OCI-LY1 (cell line): Measurements from ENCODE around the gene CYB561.

ENCODE experiments used
- CTCF ChIP-seq: fragments of 200-600 bp; sonication (generic), shearing (Covaris generic); IDR thresholded peaks from 2 replicates; pipeline ENCODE4 v1.5.1; 2017; ENCODE audit warnings: mild to moderate bottlenecking, antibody characterized with exemption, low read length, moderate library complexity, mixed read lengths
- EZH2 ChIP-seq: fragments of 200-600 bp; sonication (generic), shearing (Covaris generic); IDR thresholded peaks from 2 replicates; pipeline ENCODE4 v1.8.0; 2017; ENCODE audit warnings: borderline replicate concordance, mixed run types, mild to moderate bottlenecking, antibody characterized with exemption, low read length, moderate library complexity, mixed read lengths

GRCh38 chr17:63438092-63439051 is 7.7 kb downstream of the CYB561 start:
- TF ChIP-seq CTCF: no peak
- no peak for TF ChIP-seq EZH2
